Activated CD4-positive, alpha-beta T cell treated with anti-CD3 and anti-CD28 coated beads for 24 hours (primary cell): ENCODE measurements around the gene PIK3R5.

Source experiments
- DNase-seq, 2 donors: peaks; one replicate each; pipeline ENCODE4 v3.0.0-alpha.2; 2020; ENCODE audit warnings: low read depth in 2 of 2

The PIK3R5 gene

GRCh38 chr17:8832711-8833352, 132.7 kb downstream of the PIK3R5 start:
- DNase-seq, result peak; percentile 14 to 24

GRCh38 chr17:8831234-8831849, 134.2 kb downstream of the PIK3R5 start:
- DNase-seq, result no peak

GRCh38 chr17:8830141-8830540, 135.4 kb downstream of the PIK3R5 start:
- DNase-seq, result no peak

GRCh38 chr17:8829036-8829941, 136.2 kb downstream of the PIK3R5 start:
- DNase-seq, result no peak
